GM18867 (cell line): ENCODE data around the gene OR6C2.
"Not testable (repeated sequence)": the region's sequence is repeated elsewhere in the genome, so short reads cannot be mapped to it uniquely, and the experiment has no call there.

ENCODE experiments used
- ATAC-seq: cut with Tn5 transposase; IDR thresholded peaks from one replicate; pipeline ENCODE4 v1.9.1; 2021; ENCODE audit warnings: mild to moderate bottlenecking, moderate library complexity; ENCODE audit not compliant: unreplicated experiment

Gene OR6C2

GRCh38 chr12:55470088-55470829, 26.4 kb downstream of the OR6C2 start, which contains the start of gene OR6C70:
Gene OR6C70 (minus strand): TSS chr12:55470138. CDS start chr12:55470138, 0 bp downstream.
- ATAC-seq, result no peak

GRCh38 chr12:55472264-55472663, 28.4 kb downstream of the OR6C2 start:
- no peak for ATAC-seq

- ATAC-seq, result not testable (repeated sequence)
Measured at GRCh38 chr12:55479136-55479535, 35.3 kb downstream of the OR6C2 start.

- not testable (repeated sequence) for ATAC-seq
Measured at GRCh38 chr12:55484284-55484683, 40.4 kb downstream of the OR6C2 start.

GRCh38 chr12:55492078-55492477, 48.2 kb downstream of the OR6C2 start, which contains the start of gene OR6C68:
Gene OR6C68 (plus strand): TSS chr12:55492378. CDS start chr12:55492378, 0 bp downstream.
- no peak for ATAC-seq

GRCh38 chr12:55495490-55495889, 51.6 kb downstream of the OR6C2 start:
- no peak for ATAC-seq

- ATAC-seq, result no peak
Measured at GRCh38 chr12:55499231-55499630, 55.4 kb downstream of the OR6C2 start.

- ATAC-seq, result no peak
Measured at GRCh38 chr12:55499810-55500252, 56.0 kb downstream of the OR6C2 start.

- ATAC-seq, result no peak
Measured at GRCh38 chr12:55501601-55502000, 57.7 kb downstream of the OR6C2 start.
